ENCODE data around the gene SLC35F2. TPM values are rescaled to one million over a fixed set of nuclear protein-coding genes. Genes with fewer than 3 reads are reported as not detected.

Gene SLC35F2
- total and polyA plus RNA-seq, 2 of the 4 experiments (the other 2 are of a cell fraction) = 4.9 to 15.4 TPM

GRCh38 chr11:107789767-107790166 lies 68.8 kb downstream of the SLC35F2 start:
- Histone ChIP-seq H3K14ac (replicated peaks; ENCODE audit: low read depth, low read length) (no peak overlapping the region), H2BK120ac (ENCODE audit: low read depth, low read length) (no peak overlapping the region), H2BK20ac (ENCODE audit: low read depth, low read length) (no peak overlapping the region), H4K5ac (ENCODE audit: low read depth, low read length) (no peak overlapping the region), H3K4me1 (ENCODE audit: control insufficient read depth, insufficient read depth, low read length) (peaks cover 1% of the 10 kb centered on the region; the same call in 1 of the 2 replicates), H3K9me1 (ENCODE audit: insufficient read depth, low read length) (no peaks in the 10 kb centered on the region), H2BK5ac (ENCODE audit: low read depth, low read length, poor library complexity, severe bottlenecking) (no peak overlapping the region), H2BK15ac (ENCODE audit: low read depth, low read length) (no peak overlapping the region), H4K91ac (ENCODE audit: insufficient read depth, low read depth, low read length) (no peak overlapping the region), H3K36me3 (ENCODE audit: control insufficient read depth, insufficient read depth, low read length) (no peaks in the 10 kb centered on the region), H3K56ac (ENCODE audit: extremely low read depth, insufficient read depth, low read length) (no peak overlapping the region), H3K9me3 (ENCODE audit: control insufficient read depth, insufficient read depth, low read length) (no peaks in the 10 kb centered on the region), H3K4ac (ENCODE audit: low read depth, low read length) (no peak overlapping the region), H3K23ac (ENCODE audit: low read depth, low read length) (no peak overlapping the region), H3K9ac (ENCODE audit: low read depth, low read length) (no peak overlapping the region), H3K79me1 (ENCODE audit: low read depth in 1 of 2, low read length in 2 of 2) (no peaks in the 10 kb centered on the region), H3K18ac (ENCODE audit: low read depth, low read length) (no peak overlapping the region), H4K20me1 (ENCODE audit: insufficient read depth, low read length) (no peaks in the 10 kb centered on the region), H2AFZ (replicated peaks; ENCODE audit: low read length, poor library complexity) (no peak overlapping the region), H3K27ac (ENCODE audit: insufficient read depth, low read length) (no peak overlapping the region), H2AK5ac (ENCODE audit: low read depth, low read length) (no peak overlapping the region), H3K4me2 (ENCODE audit: low read depth, low read length) (no peak overlapping the region), H4K8ac (ENCODE audit: low read depth in 2 of 2, low read length in 2 of 2) (no peak overlapping the region), H2AK9ac (replicated peaks; ENCODE audit: low read depth, low read length, poor library complexity) (no peak overlapping the region), H3K27me3 (ENCODE audit: control insufficient read depth, insufficient read depth, low read length) (no peaks in the 10 kb centered on the region), H3K4me3 (ENCODE audit: insufficient read depth, low read depth, low read length) (no peak overlapping the region)
- POLR2A ChIA-PET (ENCODE audit: unreplicated experiment) = no interaction called here
- in situ Hi-C loops (cut with MboI; ENCODE audit: low sequenced_read_pairs) = no loop called here
- no TSS peak for BruUV-seq (replicated peaks)
- no CpG with 5 or more reads among the region's 7 CpGs for WGBS, 2 experiments (ENCODE audit: extremely low coverage in 2 of 2, insufficient read length in 1 of 2)
- ATAC-seq (ENCODE audit: low read depth) = no peak
- DNase-seq = no peak
- dilution Hi-C loops (cut with HindIII; ENCODE audit: low sequenced_read_pairs, unreplicated experiment) = no loop called here
- intact Hi-C loops (cut with micrococcal nuclease) = no loop called here
- CTCF ChIA-PET = no interaction called here
- no peak for TF ChIP-seq MAFK (IDR thresholded peaks at IDR 0.05; ENCODE audit: low read depth, low read length)
- TF ChIP-seq RCOR1 (IDR thresholded peaks at IDR 0.05; ENCODE audit: insufficient replicate concordance, low read length) = no peak
- TF ChIP-seq ELK1 (IDR thresholded peaks at IDR 0.05; ENCODE audit: borderline replicate concordance, low read depth, low read length) = no peak

Data from IMR-90 (cell line).